GM23248 (cell line): ENCODE results near the gene ARHGDIA.

Experiments
- EZH2 ChIP-seq: fragments of 200-600 bp; sonication (generic); IDR thresholded peaks from 2 replicates; pipeline ENCODE4 v1.6.1; 2018; ENCODE audit warnings: antibody characterized with exemption, mild to moderate bottlenecking; ENCODE audit not compliant: insufficient read depth, poor library complexity, severe bottlenecking
- EZH2phosphoT487 ChIP-seq: fragments of 200-600 bp; sonication (generic); IDR thresholded peaks from 2 replicates; pipeline ENCODE4 v1.6.1; 2018; ENCODE audit warnings: antibody characterized with exemption, moderate library complexity, mild to moderate bottlenecking, low read depth; ENCODE audit not compliant: insufficient read depth

DNA sequence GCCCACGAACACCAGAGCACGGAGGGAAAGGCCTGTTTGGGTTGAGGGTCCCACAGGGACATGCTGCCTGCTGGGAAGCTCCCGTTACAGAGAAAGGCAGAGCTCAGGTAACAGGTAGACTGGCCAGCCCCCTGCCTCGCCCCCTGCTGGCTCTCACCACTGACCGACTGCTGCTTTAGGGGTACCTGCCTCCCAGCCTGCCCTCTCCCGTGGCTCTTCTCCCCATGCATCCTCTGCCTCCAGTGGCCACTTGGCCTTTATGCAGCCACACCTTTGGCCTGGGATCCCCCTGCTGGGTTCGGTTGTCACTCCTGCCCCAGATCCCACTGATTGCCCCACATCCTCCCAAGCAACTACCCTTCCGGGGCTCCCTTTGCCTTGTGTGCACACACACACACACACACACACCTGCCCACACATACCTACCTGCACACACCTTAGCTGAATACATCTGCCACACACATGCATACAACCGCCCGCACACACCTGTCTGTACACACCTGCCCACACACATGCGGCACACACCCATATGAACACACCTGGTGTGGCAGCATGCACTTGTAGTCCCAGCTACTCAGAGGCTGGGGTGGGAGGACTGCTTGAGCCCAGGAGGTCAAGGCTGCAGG lies 45.2 kb downstream of the ARHGDIA start:
- no peak for TF ChIP-seq EZH2
- no peak for TF ChIP-seq EZH2phosphoT487
